GM12875 (cell line): ENCODE measurements around the gene GPR176.
A peak's percentile ranks its signal among the peaks of the same experiment; 100 is the strongest.

ENCODE experiments used
- H3K4me3 ChIP-seq: one replicate; pipeline ENCODE4 v1.5.1; 2011; ENCODE audit warnings: low read depth, low read length, control low read depth
- TF ChIP-seq, protein P1 (sequence below): IDR thresholded peaks from 2 replicates; pipeline ENCODE4 v1.5.1; 2011; ENCODE audit warnings: low read depth, mild to moderate bottlenecking, control low read depth, inconsistent platforms, low read length, moderate library complexity, borderline replicate concordance; ENCODE audit not compliant: insufficient read depth

Gene GPR176

DNA sequence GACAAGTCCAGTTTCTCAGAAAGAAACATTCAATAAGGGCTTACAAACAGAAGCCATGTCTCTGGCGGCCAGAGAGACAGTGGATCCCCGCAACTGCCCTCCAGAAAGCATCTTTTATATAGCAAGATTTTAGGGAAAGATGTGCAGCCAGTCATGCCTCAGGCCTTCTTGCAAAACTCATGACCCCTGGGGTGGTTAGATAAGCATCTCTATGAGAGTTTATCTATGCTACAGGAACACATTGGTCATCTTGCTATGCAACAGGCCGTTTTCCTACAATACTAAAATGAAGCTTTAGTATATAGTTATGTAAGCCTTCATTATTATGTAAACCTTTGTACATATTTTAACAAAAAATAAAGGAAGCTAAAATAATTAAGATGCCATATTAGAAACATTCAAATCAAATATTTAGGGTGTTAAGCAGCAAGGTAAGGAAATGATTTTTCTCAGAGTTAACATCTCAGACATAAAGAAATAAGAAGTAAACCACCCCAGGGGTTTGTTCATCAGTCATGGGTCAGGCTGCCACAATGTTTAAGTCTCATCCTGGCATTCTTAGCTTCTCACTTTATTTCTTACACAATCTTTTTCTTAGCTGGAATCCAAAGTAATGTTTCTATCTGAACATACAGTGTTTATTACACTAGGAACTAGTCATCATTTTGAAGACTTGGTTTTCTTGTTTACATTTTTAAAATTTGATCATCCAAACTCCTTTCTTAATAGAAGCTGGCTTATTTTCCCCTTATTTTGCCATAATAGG, 131.1 kb downstream of the GPR176 start:
- no peak overlapping the region for H3K4me3 ChIP-seq
- TF ChIP-seq, protein P1, sequence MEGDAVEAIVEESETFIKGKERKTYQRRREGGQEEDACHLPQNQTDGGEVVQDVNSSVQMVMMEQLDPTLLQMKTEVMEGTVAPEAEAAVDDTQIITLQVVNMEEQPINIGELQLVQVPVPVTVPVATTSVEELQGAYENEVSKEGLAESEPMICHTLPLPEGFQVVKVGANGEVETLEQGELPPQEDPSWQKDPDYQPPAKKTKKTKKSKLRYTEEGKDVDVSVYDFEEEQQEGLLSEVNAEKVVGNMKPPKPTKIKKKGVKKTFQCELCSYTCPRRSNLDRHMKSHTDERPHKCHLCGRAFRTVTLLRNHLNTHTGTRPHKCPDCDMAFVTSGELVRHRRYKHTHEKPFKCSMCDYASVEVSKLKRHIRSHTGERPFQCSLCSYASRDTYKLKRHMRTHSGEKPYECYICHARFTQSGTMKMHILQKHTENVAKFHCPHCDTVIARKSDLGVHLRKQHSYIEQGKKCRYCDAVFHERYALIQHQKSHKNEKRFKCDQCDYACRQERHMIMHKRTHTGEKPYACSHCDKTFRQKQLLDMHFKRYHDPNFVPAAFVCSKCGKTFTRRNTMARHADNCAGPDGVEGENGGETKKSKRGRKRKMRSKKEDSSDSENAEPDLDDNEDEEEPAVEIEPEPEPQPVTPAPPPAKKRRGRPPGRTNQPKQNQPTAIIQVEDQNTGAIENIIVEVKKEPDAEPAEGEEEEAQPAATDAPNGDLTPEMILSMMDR: no peak

DNA sequence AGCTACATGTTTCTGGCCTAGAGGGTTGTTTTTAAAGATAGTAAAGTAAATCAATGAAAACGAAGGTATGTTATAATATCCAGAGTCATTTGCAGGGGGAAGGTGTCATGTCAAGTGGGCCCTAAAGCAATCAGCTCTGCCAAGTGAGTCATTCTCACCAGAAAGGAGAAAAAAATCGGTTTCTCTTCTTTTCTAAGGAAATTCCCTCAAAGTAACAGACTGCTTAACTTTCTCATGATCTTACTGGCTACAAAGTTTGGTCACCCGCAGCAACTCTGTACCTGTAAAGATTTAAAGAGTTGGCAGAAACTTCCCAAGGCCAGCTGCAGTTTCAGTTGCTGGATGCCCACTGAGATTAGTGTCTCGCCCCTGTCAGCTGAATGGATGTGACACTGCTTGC, 132.0 kb downstream of the GPR176 start:
- no peak overlapping the region for H3K4me3 ChIP-seq
- TF ChIP-seq, protein P1: no peak

DNA sequence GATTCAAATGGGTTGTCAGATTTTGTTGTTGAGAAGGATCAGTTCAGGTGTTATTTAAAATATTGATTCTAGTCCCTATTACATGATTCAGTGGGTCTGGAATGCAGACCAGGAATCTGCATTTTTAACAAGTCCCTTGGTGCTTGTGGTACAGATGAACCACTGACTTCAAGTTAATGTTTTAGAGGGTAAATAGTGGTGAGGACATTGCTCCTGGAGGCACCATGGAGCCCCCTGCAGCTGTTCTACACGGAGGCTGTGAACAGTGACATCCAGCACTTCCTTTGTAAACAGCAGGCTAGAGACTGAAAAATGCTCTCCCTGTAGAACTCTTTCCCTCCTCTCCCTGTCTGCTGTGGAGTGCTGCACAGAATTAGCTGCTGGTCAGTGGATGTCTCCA, 132.6 kb downstream of the GPR176 start:
- TF ChIP-seq, protein P1: no peak

DNA sequence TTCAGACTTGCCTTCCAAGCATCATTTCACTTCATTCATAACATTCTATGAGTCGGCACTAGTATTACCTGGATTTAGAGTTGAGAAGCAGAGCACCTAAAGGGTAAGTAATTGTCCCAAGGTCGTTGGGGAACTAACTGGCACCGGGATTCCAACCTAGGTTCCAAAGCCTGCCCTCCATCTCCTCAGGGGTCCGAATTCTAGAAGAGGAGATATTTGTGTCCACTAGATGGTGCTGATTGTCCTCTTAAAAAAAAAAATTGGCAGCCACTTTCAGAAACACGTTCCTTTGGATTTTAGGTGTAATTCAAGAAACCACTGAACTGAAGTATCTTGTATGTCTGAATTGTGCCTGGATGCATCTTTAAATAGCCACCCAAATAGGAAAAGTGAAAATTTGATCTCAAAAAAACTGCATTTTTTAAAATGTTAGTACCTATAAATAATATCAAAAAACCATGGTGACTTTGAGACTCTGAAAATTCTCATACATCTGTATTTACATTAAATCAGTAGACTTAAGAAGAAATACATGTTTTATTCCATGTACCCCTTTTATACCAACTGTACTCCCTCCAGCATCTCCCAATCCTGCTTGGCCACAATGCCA, 133.5 kb downstream of the GPR176 start:
- H3K4me3 ChIP-seq: no peak overlapping the region

More for the DNA sequence above, 132.6 kb downstream of the GPR176 start:
- H3K4me3 ChIP-seq: no peak overlapping the region

DNA sequence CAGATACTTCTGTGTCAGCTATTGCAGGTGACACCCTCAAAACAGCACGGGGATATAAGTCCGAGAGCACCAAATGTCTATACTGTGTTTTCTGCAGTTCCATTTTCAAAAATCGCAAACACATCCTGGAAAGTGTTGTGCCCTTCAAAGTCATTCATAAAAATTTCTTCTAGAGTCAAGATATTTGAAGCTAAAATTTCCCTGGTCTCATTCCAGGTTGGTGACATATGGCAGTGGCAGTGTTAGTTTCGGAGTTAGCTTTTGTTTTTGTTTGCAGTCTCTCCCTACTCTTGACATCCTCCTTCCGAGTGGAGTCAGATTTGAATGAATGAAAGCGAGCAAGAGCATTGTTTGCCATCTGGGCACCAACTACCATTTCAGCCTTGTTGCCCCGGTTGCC, 134.2 kb downstream of the GPR176 start:
- TF ChIP-seq, protein P1: no peak
- H3K4me3 ChIP-seq: no peak overlapping the region

More for the DNA sequence above, 133.5 kb downstream of the GPR176 start:
- TF ChIP-seq, protein P1: peak; percentile 45; the same call in 1 of the 2 replicates

DNA sequence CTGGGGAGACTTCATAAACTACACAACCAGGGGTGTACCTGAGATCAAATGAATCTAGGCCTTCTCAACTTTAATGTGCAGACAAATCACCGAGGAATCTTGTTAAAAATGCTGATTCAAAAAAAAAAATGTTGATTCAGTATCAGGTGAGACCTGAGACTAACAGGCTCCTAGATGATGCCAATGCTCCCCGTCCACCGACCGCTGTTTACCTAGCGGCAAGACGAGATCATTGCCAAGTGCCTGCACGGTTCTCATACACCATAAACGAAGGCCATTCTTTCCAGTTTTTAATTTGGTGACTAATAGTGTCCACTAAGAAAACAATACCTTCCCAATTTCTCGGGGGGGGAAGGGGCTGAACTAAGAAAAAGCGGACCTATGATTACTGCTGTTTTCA, 134.9 kb downstream of the GPR176 start:
- no peak overlapping the region for H3K4me3 ChIP-seq
- TF ChIP-seq, protein P1: no peak

DNA sequence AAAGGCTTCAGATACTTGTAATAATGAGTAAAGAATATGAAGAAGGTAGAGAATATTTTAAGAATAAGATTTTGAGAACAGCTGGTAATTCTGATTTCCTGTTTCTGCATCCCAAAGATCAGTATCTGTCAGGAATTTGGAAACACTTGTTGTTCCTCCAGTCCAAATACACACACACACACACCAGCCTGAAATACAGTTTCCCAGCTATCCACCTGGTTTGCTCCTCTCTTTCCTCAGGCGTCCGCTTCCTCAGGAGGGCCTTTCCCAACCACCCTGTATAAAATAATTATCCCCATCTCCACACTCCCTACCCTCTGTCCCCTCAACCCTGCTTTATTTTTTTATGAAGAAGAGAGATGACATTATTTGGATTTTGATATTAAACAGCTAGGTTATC, 135.4 kb downstream of the GPR176 start:
- no peak overlapping the region for H3K4me3 ChIP-seq
- TF ChIP-seq, protein P1: no peak
